Cardiac muscle cell (in vitro differentiated cells and primary cell): Measurements from ENCODE around the gene CFAP107. TPM values are rescaled to one million over a fixed set of nuclear protein-coding genes. Genes with fewer than 3 reads are reported as not detected.
"Not testable (repeated sequence)": the region's sequence is repeated elsewhere in the genome, so short reads cannot be mapped to it uniquely, and the experiment has no call there.

Experiments used
- DNase-seq, 2 donors: peaks; one replicate each; pipeline versions ENCODE4 v3.0.0 to v3.0.0-alpha.2; 2010 to 2017; ENCODE audit warnings: low read depth in 1 of 2, low spot score in 1 of 2
- H3K27ac ChIP-seq: fragments of 200-600 bp; sonication (generic); 2 replicates; pipeline ENCODE4 v1.5.1; 2016
- H3K27me3 ChIP-seq: fragments of 200-600 bp; sonication (generic); 2 replicates; pipeline ENCODE4 v1.6.0; 2016; ENCODE audit warnings: control low read depth
- H3K36me3 ChIP-seq: fragments of 200-600 bp; sonication (generic); 2 replicates; pipeline ENCODE4 v1.5.1; 2016; ENCODE audit warnings: control low read depth
- H3K4me1 ChIP-seq: fragments of 200-600 bp; sonication (generic); 2 replicates; pipeline ENCODE4 v1.8.1; 2017; ENCODE audit warnings: low read depth, mild to moderate bottlenecking, mixed run types
- H3K4me3 ChIP-seq: fragments of 200-600 bp; sonication (generic); 2 replicates; pipeline ENCODE4 v1.5.1; 2016; ENCODE audit warnings: mild to moderate bottlenecking
- H3K9me3 ChIP-seq: fragments of 200-600 bp; sonication (generic); 2 replicates; pipeline ENCODE4 v1.5.1; 2017; ENCODE audit warnings: low read depth, mild to moderate bottlenecking, control low read depth
- polyA plus RNA-seq: library from polyadenylated mRNA; unstranded; fragments of >200 nt; fragmentation: Nextera tagmentation; extraction: Ambion mirVana; gene quantifications from 2 replicates; pipeline ENCODE4 v1.2.1, GENCODE V29; 2016
- total RNA-seq: library from RNA; depleted of rRNA; stranded (reverse); fragments of >200 nt; gene quantifications from 2 replicates; pipeline ENCODE4 v1.2.3, GENCODE V29; 2016
- TF ChIP-seq, protein P1 (sequence below): IDR thresholded peaks from 2 replicates; pipeline ENCODE4 v1.5.1; 2012; ENCODE audit warnings: low read depth, mild to moderate bottlenecking, low read length

Gene CFAP107
- total and polyA plus RNA-seq, 2 experiments from 2014 or later = not detected

DNA sequence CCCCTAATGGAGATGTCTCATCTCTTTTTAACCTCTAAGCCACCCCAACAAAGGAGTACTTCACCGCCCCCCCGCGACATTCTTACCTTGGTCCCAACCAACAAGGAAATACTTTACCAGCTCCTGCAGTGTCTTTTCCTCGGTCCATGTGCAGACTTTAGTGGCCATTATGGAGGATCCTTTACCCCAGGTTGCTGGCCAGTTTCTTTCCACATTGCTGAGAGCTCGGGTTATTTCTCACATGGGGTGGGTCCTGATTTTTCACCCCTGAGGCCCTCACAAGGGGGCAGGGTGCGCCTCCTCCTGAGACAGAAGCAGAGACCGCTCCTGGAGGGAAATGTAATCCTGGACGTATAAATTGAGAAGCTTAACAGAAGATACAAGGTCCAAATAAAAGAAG lies 33.1 kb upstream of the CFAP107 start:
- no peaks in the 10 kb centered on the region for H3K9me3 ChIP-seq
- H3K4me1 ChIP-seq = no peaks in the 10 kb centered on the region
- no peaks in the 10 kb centered on the region for H3K36me3 ChIP-seq
- H3K4me3 ChIP-seq = no peak overlapping the region
- H3K27ac ChIP-seq = no peak overlapping the region
- TF ChIP-seq, protein P1, sequence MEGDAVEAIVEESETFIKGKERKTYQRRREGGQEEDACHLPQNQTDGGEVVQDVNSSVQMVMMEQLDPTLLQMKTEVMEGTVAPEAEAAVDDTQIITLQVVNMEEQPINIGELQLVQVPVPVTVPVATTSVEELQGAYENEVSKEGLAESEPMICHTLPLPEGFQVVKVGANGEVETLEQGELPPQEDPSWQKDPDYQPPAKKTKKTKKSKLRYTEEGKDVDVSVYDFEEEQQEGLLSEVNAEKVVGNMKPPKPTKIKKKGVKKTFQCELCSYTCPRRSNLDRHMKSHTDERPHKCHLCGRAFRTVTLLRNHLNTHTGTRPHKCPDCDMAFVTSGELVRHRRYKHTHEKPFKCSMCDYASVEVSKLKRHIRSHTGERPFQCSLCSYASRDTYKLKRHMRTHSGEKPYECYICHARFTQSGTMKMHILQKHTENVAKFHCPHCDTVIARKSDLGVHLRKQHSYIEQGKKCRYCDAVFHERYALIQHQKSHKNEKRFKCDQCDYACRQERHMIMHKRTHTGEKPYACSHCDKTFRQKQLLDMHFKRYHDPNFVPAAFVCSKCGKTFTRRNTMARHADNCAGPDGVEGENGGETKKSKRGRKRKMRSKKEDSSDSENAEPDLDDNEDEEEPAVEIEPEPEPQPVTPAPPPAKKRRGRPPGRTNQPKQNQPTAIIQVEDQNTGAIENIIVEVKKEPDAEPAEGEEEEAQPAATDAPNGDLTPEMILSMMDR = no peak
- no peaks in the 10 kb centered on the region for H3K27me3 ChIP-seq
- DNase-seq = no peak

DNA sequence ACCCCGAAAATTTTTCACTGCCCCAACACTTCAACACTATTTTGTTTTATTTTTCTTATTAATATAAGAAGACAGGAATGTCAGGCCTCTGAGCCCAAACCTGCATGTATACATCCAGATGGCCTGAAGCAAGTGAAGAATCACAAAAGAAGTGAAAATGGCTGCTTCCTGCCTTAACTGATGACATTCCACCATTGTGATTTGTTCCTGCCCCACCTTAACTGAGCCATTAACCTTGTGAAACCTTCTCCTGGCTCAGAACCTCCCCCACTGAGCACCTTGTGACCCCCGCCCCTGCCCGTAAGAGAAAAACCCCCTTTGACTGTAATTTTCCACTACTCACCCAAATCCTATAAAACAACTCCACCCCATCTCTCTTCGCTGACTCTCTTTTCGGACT lies 32.3 kb upstream of the CFAP107 start:
- H3K27me3 ChIP-seq, H3K9me3 ChIP-seq, H3K36me3 ChIP-seq, H3K4me3 ChIP-seq, H3K27ac ChIP-seq, H3K4me1 ChIP-seq, DNase-seq: not testable (repeated sequence)

DNA sequence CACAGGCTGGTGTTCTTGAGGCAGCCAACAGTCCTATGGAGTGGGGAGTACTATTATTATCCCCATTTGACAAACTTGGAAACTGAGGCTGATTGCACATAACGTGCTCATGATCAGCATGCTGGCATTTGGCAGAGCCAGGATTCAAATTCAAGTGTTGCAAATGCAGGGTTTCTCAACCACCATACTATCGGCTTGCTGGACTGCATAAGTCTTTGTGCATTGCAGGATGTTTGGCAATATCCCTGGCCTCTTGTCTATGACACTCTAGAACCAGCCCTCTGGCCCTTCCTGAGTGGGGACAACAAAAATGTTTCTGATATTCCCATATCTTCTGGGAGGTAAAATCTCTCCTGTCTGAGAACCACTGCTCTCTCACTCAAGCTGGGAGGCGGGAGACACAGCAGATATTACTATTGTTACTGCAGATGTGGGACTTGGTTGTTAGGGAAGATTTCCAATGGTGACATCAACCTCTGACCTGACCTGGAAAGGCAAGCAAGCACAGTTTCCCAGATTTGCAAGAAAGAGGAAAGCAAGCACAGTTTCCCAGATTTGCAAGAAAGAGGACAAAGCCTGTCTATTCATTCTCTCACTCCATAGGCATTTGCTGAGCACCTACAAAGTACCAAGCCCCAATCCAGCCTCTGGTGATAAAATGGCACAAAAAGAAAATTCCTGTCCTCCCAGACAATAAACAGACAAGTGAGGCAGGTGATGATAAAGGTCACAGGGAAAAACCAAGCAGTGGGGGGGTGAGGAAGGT lies 31.1 kb upstream of the CFAP107 start:
- Histone ChIP-seq H3K27ac (no peak overlapping the region), H3K36me3 (no peaks in the 10 kb centered on the region), H3K9me3 (no peaks in the 10 kb centered on the region), H3K4me3 (no peak overlapping the region), H3K27me3 (no peaks in the 10 kb centered on the region), H3K4me1 (no peaks in the 10 kb centered on the region)
- TF ChIP-seq, protein P1 = no peak
- DNase-seq = peak in 1 of 2 donors; percentile 19

DNA sequence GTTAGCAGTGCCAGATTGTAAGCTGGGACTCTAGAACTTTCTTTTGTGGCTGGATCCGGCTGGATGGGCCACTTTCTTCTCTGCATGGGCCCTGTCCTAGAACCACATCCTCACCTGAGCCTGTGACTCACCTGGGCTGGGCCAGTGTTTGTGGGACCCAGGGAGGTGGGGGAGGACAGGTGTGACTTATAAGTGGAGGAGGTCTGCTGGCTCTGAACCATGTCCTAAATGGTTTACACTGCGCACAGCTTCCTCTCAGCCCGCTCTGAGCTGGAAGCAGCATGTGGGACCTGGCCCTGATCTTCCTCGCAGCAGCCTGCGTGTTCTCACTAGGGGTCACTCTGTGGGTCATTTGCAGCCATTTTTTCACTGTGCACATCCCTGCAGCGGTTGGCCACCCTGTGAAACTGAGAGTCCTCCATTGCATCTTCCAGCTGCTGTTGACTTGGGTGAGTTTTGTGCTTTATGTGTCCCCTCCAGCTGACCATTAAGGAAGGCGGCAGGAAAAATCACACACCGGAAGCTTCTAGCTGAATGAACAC lies 30.0 kb upstream of the CFAP107 start, which contains the start of gene AADACL3:
Gene AADACL3, plus strand, starts transcription at position 215 of the 542 bp plus-strand sequence. Its CDS starts 67 bp downstream, at position 282.
- H3K27me3 ChIP-seq = no peaks in the 10 kb centered on the region
- H3K4me1 ChIP-seq = no peaks in the 10 kb centered on the region
- no peak within 1 kb of the TSS for H3K27ac ChIP-seq
- no peaks in the 10 kb centered on the region for H3K9me3 ChIP-seq
- no peaks in the 10 kb centered on the region for H3K36me3 ChIP-seq
- no peak within 1 kb of the TSS for H3K4me3 ChIP-seq
- DNase-seq = no peak
- TF ChIP-seq, protein P1 = no peak

DNA sequence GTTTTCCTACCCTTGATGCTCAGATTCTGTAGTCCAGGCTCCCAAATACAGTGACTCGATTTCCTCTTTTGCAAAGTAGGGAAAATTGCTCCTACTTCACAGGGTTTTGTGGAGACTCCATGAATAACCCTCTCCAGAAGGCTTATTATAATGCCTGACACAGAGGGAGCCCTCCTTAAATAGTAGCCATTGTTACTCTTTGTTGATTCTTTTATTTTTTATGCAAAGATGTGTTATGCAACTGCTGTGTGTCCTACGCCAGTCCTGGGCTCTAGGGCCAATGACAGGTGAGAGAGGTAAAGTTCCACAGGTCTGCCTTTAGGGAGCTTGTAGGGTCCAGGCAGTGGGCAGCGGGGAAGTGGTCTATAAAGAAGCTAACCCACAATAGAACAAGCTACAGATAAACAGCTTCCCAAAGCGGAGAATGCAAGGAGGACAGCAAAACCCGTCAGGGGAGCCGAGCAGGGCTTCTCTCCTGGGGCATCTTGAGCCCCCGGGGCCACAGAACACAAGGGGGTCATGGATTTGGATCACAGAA lies 28.6 kb upstream of the CFAP107 start:
- DNase-seq = no peak
- no peaks in the 10 kb centered on the region for H3K4me1 ChIP-seq
- H3K27ac ChIP-seq = no peak overlapping the region
- H3K36me3 ChIP-seq = no peaks in the 10 kb centered on the region
- H3K27me3 ChIP-seq = no peaks in the 10 kb centered on the region
- H3K9me3 ChIP-seq = no peaks in the 10 kb centered on the region
- H3K4me3 ChIP-seq = no peak overlapping the region
- TF ChIP-seq, protein P1 = no peak

DNA sequence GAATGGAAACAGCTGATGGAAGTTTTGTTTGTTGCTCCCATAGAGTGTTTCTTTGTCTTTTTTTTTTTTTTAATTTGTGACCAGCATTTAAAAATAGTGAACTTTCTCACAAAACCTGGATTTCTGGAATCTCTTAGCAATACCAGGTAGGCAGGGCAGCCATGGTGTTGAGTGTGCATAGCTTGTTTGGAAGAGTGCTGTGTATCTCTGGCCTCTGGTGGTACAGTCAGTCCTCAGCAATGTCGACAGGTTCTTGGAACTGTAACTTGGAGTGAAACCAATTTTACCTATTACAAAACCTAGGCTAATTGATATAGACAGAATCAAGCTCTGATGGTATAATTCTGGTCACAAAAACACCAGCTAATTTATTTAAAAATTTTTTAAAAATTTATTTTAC lies 23.4 kb upstream of the CFAP107 start:
- peak in 1 of 2 donors; percentile 1 for DNase-seq
- Histone ChIP-seq H3K9me3 (no peaks in the 10 kb centered on the region), H3K4me3 (no peak overlapping the region), H3K36me3 (no peaks in the 10 kb centered on the region), H3K27ac (no peak overlapping the region), H3K27me3 (no peaks in the 10 kb centered on the region), H3K4me1 (no peaks in the 10 kb centered on the region)
- TF ChIP-seq, protein P1 = no peak
